ENCODE measurements around the gene SUPT4H1.
A peak's percentile ranks its signal among the peaks of the same experiment; 100 is the strongest.
"Not testable (repeated sequence)": the region's sequence is repeated elsewhere in the genome, so short reads cannot be mapped to it uniquely, and the experiment has no call there.

The SUPT4H1 gene

GRCh38 chr17:58351831-58352595 lies at the start of gene SUPT4H1:
TSS of gene SUPT4H1 (minus strand) at chr17:58352201. CDS start at chr17:58352135, 66 bp downstream.
- Histone ChIP-seq H3K27me3 (ENCODE audit: control insufficient read depth in 2 of 2, insufficient read depth in 2 of 2, low read length in 2 of 2) (no peaks in the 10 kb centered on the region), H3K27ac (ENCODE audit: low read depth in 2 of 2, low read length in 2 of 2) (peak within 1 kb of the TSS; percentile 91 to 97), H3K9ac (ENCODE audit: low read depth in 1 of 2, low read length in 2 of 2) (peak within 1 kb of the TSS; percentile 94 to 98), H3K9me3 (ENCODE audit: control insufficient read depth in 2 of 2, low read length in 2 of 2) (no peaks in the 10 kb centered on the region), H3K36me3 (ENCODE audit: control insufficient read depth in 2 of 2, insufficient read depth in 2 of 2, low read length in 2 of 2) (peaks cover 39 to 45% of the 10 kb centered on the region in 2 donors), H3K4me3 (ENCODE audit: low read length in 2 of 2) (peak within 1 kb of the TSS; percentile 95 to 100), H3K4me1 (ENCODE audit: control insufficient read depth in 2 of 2, insufficient read depth in 2 of 2, low read length in 2 of 2) (peaks cover 7 to 17% of the 10 kb centered on the region in 2 donors)

- no peaks in the 10 kb centered on the region for H3K36me3 ChIP-seq (ENCODE audit: control insufficient read depth in 2 of 2, insufficient read depth in 2 of 2, low read length in 2 of 2)
- H3K9me3 ChIP-seq (ENCODE audit: control insufficient read depth in 2 of 2, low read length in 2 of 2) = no peaks in the 10 kb centered on the region
- no peak overlapping the region for H3K9ac ChIP-seq (ENCODE audit: low read depth in 1 of 2, low read length in 2 of 2)
- peaks cover 9 to 40% of the 10 kb centered on the region in 2 donors for H3K4me1 ChIP-seq (ENCODE audit: control insufficient read depth in 2 of 2, insufficient read depth in 2 of 2, low read length in 2 of 2)
- peak overlapping the region; percentile 38 to 45 for H3K27ac ChIP-seq (ENCODE audit: low read depth in 2 of 2, low read length in 2 of 2)
- no peak overlapping the region for H3K4me3 ChIP-seq (ENCODE audit: low read length in 2 of 2)
- no peaks in the 10 kb centered on the region for H3K27me3 ChIP-seq (ENCODE audit: control insufficient read depth in 2 of 2, insufficient read depth in 2 of 2, low read length in 2 of 2)
Measured at GRCh38 chr17:58401287-58401686, 49.3 kb upstream of the SUPT4H1 start.

GRCh38 chr17:58400826-58401225 lies 48.8 kb upstream of the SUPT4H1 start:
- Histone ChIP-seq H3K9ac (ENCODE audit: low read depth in 1 of 2, low read length in 2 of 2) (no peak overlapping the region), H3K36me3 (ENCODE audit: control insufficient read depth in 2 of 2, insufficient read depth in 2 of 2, low read length in 2 of 2) (no peaks in the 10 kb centered on the region), H3K4me3 (ENCODE audit: low read length in 2 of 2) (no peak overlapping the region), H3K4me1 (ENCODE audit: control insufficient read depth in 2 of 2, insufficient read depth in 2 of 2, low read length in 2 of 2) (peaks cover 9 to 40% of the 10 kb centered on the region in 2 donors), H3K27ac (ENCODE audit: low read depth in 2 of 2, low read length in 2 of 2) (peak overlapping the region in 1 of 2 donors; percentile 38), H3K27me3 (ENCODE audit: control insufficient read depth in 2 of 2, insufficient read depth in 2 of 2, low read length in 2 of 2) (no peaks in the 10 kb centered on the region), H3K9me3 (ENCODE audit: control insufficient read depth in 2 of 2, low read length in 2 of 2) (no peaks in the 10 kb centered on the region)

- H3K9me3 ChIP-seq (ENCODE audit: control insufficient read depth in 2 of 2, low read length in 2 of 2) = no peaks in the 10 kb centered on the region
- no peaks in the 10 kb centered on the region for H3K36me3 ChIP-seq (ENCODE audit: control insufficient read depth in 2 of 2, insufficient read depth in 2 of 2, low read length in 2 of 2)
- no peak overlapping the region for H3K9ac ChIP-seq (ENCODE audit: low read depth in 1 of 2, low read length in 2 of 2)
- H3K27me3 ChIP-seq (ENCODE audit: control insufficient read depth in 2 of 2, insufficient read depth in 2 of 2, low read length in 2 of 2) = no peaks in the 10 kb centered on the region
- no peak overlapping the region for H3K4me3 ChIP-seq (ENCODE audit: low read length in 2 of 2)
- peaks cover 9 to 45% of the 10 kb centered on the region in 2 donors for H3K4me1 ChIP-seq (ENCODE audit: control insufficient read depth in 2 of 2, insufficient read depth in 2 of 2, low read length in 2 of 2)
- no peak overlapping the region for H3K27ac ChIP-seq (ENCODE audit: low read depth in 2 of 2, low read length in 2 of 2)
Measured at GRCh38 chr17:58399974-58400373, 48.0 kb upstream of the SUPT4H1 start.

- no peaks in the 10 kb centered on the region for H3K27me3 ChIP-seq (ENCODE audit: control insufficient read depth in 2 of 2, insufficient read depth in 2 of 2, low read length in 2 of 2)
- no peak overlapping the region for H3K4me3 ChIP-seq (ENCODE audit: low read length in 2 of 2)
- no peak overlapping the region for H3K9ac ChIP-seq (ENCODE audit: low read depth in 1 of 2, low read length in 2 of 2)
- H3K9me3 ChIP-seq (ENCODE audit: control insufficient read depth in 2 of 2, low read length in 2 of 2) = no peaks in the 10 kb centered on the region
- H3K27ac ChIP-seq (ENCODE audit: low read depth in 2 of 2, low read length in 2 of 2) = peak overlapping the region; percentile 40 to 51
- peaks cover 14 to 48% of the 10 kb centered on the region in 2 donors for H3K4me1 ChIP-seq (ENCODE audit: control insufficient read depth in 2 of 2, insufficient read depth in 2 of 2, low read length in 2 of 2)
- no peaks in the 10 kb centered on the region for H3K36me3 ChIP-seq (ENCODE audit: control insufficient read depth in 2 of 2, insufficient read depth in 2 of 2, low read length in 2 of 2)
Measured at GRCh38 chr17:58398574-58399266, 46.7 kb upstream of the SUPT4H1 start.

- H3K9me3 ChIP-seq (ENCODE audit: control insufficient read depth in 2 of 2, low read length in 2 of 2); H3K36me3 ChIP-seq (ENCODE audit: control insufficient read depth in 2 of 2, insufficient read depth in 2 of 2, low read length in 2 of 2); H3K9ac ChIP-seq (ENCODE audit: low read depth in 1 of 2, low read length in 2 of 2); H3K27ac ChIP-seq (ENCODE audit: low read depth in 2 of 2, low read length in 2 of 2); H3K27me3 ChIP-seq (ENCODE audit: control insufficient read depth in 2 of 2, insufficient read depth in 2 of 2, low read length in 2 of 2); H3K4me3 ChIP-seq (ENCODE audit: low read length in 2 of 2): not testable (repeated sequence)
- peaks cover 16 to 42% of the 10 kb centered on the region in 2 donors for H3K4me1 ChIP-seq (ENCODE audit: control insufficient read depth in 2 of 2, insufficient read depth in 2 of 2, low read length in 2 of 2)
Measured at GRCh38 chr17:58397421-58397820, 45.4 kb upstream of the SUPT4H1 start.

- Histone ChIP-seq H3K4me3 (ENCODE audit: low read length in 2 of 2) (no peak overlapping the region), H3K4me1 (ENCODE audit: control insufficient read depth in 2 of 2, insufficient read depth in 2 of 2, low read length in 2 of 2) (peaks cover 17 to 45% of the 10 kb centered on the region in 2 donors), H3K27ac (ENCODE audit: low read depth in 2 of 2, low read length in 2 of 2) (no peak overlapping the region), H3K27me3 (ENCODE audit: control insufficient read depth in 2 of 2, insufficient read depth in 2 of 2, low read length in 2 of 2) (no peaks in the 10 kb centered on the region), H3K36me3 (ENCODE audit: control insufficient read depth in 2 of 2, insufficient read depth in 2 of 2, low read length in 2 of 2) (no peaks in the 10 kb centered on the region), H3K9ac (ENCODE audit: low read depth in 1 of 2, low read length in 2 of 2) (peak overlapping the region in 1 of 2 donors; percentile 6), H3K9me3 (ENCODE audit: control insufficient read depth in 2 of 2, low read length in 2 of 2) (no peaks in the 10 kb centered on the region)
Measured at GRCh38 chr17:58396173-58396572, 44.2 kb upstream of the SUPT4H1 start.

- peaks cover 27 to 54% of the 10 kb centered on the region in 2 donors for H3K4me1 ChIP-seq (ENCODE audit: control insufficient read depth in 2 of 2, insufficient read depth in 2 of 2, low read length in 2 of 2)
- peak overlapping the region; percentile 18 to 48 for H3K27ac ChIP-seq (ENCODE audit: low read depth in 2 of 2, low read length in 2 of 2)
- no peaks in the 10 kb centered on the region for H3K36me3 ChIP-seq (ENCODE audit: control insufficient read depth in 2 of 2, insufficient read depth in 2 of 2, low read length in 2 of 2)
- H3K4me3 ChIP-seq (ENCODE audit: low read length in 2 of 2) = peak overlapping the region; percentile 0 to 4
- no peak overlapping the region for H3K9ac ChIP-seq (ENCODE audit: low read depth in 1 of 2, low read length in 2 of 2)
- H3K9me3 ChIP-seq (ENCODE audit: control insufficient read depth in 2 of 2, low read length in 2 of 2) = no peaks in the 10 kb centered on the region
- H3K27me3 ChIP-seq (ENCODE audit: control insufficient read depth in 2 of 2, insufficient read depth in 2 of 2, low read length in 2 of 2) = no peaks in the 10 kb centered on the region
Measured at GRCh38 chr17:58394534-58395223, 42.7 kb upstream of the SUPT4H1 start.

- peak overlapping the region in 1 of 2 donors; percentile 27 for H3K9ac ChIP-seq (ENCODE audit: low read depth in 1 of 2, low read length in 2 of 2)
- H3K4me3 ChIP-seq (ENCODE audit: low read length in 2 of 2) = peak overlapping the region; percentile 26 to 39
- H3K27ac ChIP-seq (ENCODE audit: low read depth in 2 of 2, low read length in 2 of 2) = peak overlapping the region; percentile 71 to 85
- H3K36me3 ChIP-seq (ENCODE audit: control insufficient read depth in 2 of 2, insufficient read depth in 2 of 2, low read length in 2 of 2) = no peaks in the 10 kb centered on the region
- no peaks in the 10 kb centered on the region for H3K9me3 ChIP-seq (ENCODE audit: control insufficient read depth in 2 of 2, low read length in 2 of 2)
- H3K4me1 ChIP-seq (ENCODE audit: control insufficient read depth in 2 of 2, insufficient read depth in 2 of 2, low read length in 2 of 2) = peaks cover 42 to 69% of the 10 kb centered on the region in 2 donors
- H3K27me3 ChIP-seq (ENCODE audit: control insufficient read depth in 2 of 2, insufficient read depth in 2 of 2, low read length in 2 of 2) = no peaks in the 10 kb centered on the region
Measured at GRCh38 chr17:58391302-58391984, 39.4 kb upstream of the SUPT4H1 start.

Measured in mucosa of rectum (tissue), 2 donors.